GM10248 (cell line): ENCODE measurements around the gene TACR2.
A peak's percentile ranks its signal among the peaks of the same experiment; 100 is the strongest.

ENCODE experiments used
- CTCF ChIA-PET: fragments of 300-600 bp; sonication (Branson Sonifier 250); formaldehyde crosslinking; extraction: SDS; loops from one replicate; lab custom pipeline; 2021; ENCODE audit warnings: antibody characterized with exemption; lab: Yijun Ruan, JAX
- POLR2A ChIA-PET: fragments of 350-650 bp; sonication (Branson Sonifier 250); formaldehyde crosslinking; extraction: SDS; loops from one replicate; lab custom pipeline; 2020; ENCODE audit warnings: antibody characterized with exemption; lab: Yijun Ruan, JAX
- DNase-seq: peaks from one replicate; pipeline ENCODE4 v3.0.0; 2012; ENCODE audit errors: extremely low spot score
- CTCF ChIP-seq: IDR thresholded peaks from 2 replicates; pipeline ENCODE4 v1.5.1; 2012; ENCODE audit warnings: mild to moderate bottlenecking, low read depth; ENCODE audit errors: extremely low read depth, missing control alignments, control extremely low read depth

The TACR2 gene

GRCh38 chr10:69411476-69411875 is 5.2 kb downstream of the TACR2 start:
- TF ChIP-seq CTCF, result no peak
- POLR2A ChIA-PET, result no interaction called here
- CTCF ChIA-PET, result interaction anchor here (0.9 to 1.4 kb wide), 2 partner anchors 97 to 172 kb away, joined by 3 read pairs; no protein-coding TSS in a partner anchor
- DNase-seq, result no peak

- ChIA-PET CTCF (interaction anchor here (0.9 to 1.4 kb wide), 2 partner anchors 98 to 171 kb away, joined by 3 read pairs; no protein-coding TSS in a partner anchor), POLR2A (interaction anchor here (0.6 kb wide), 1 partner anchor 23 kb away, joined by 11 read pairs; no protein-coding TSS in a partner anchor)
- DNase-seq, result no peak
- TF ChIP-seq CTCF, result no peak
These were observed 6.2 kb downstream of the TACR2 start for GRCh38 chr10:69410487-69410886.

- ChIA-PET CTCF (interaction anchor here (1.4 kb wide), 1 partner anchor 99 kb away, joined by 3 read pairs; no protein-coding TSS in a partner anchor), POLR2A (no interaction called here)
- TF ChIP-seq CTCF, result no peak
- no peak for DNase-seq
These were observed 6.8 kb downstream of the TACR2 start for GRCh38 chr10:69409968-69410367.

GRCh38 chr10:69409176-69409495 is 7.6 kb downstream of the TACR2 start:
- ChIA-PET POLR2A (no interaction called here), CTCF (interaction anchor here (1.0 to 4.4 kb wide), 16 partner anchors 10 to 233 kb away, joined by 3 to 40 read pairs (median 6); no protein-coding TSS in a partner anchor)
- TF ChIP-seq CTCF, result no peak
- no peak for DNase-seq

- ChIA-PET POLR2A (no interaction called here), CTCF (interaction anchor here (0.6 to 4.4 kb wide), 43 partner anchors 10 to 404 kb away, joined by 3 to 40 read pairs (median 4); partner anchors contain the start of gene HK1)
- peak; percentile 95 for DNase-seq
- peak; percentile 86 for TF ChIP-seq CTCF
These were observed 8.2 kb downstream of the TACR2 start for GRCh38 chr10:69408318-69409175.

- no peak for DNase-seq
- ChIA-PET POLR2A (interaction anchor here (0.6 kb wide), 1 partner anchor 503 kb away, joined by 3 read pairs; no protein-coding TSS in a partner anchor), CTCF (interaction anchor here (0.6 to 4.4 kb wide), 47 partner anchors 10 to 403 kb away, joined by 3 to 40 read pairs (median 4); partner anchors contain the start of gene HK1)
- no peak for TF ChIP-seq CTCF
These were observed 9.0 kb downstream of the TACR2 start for GRCh38 chr10:69407621-69408301.
